Measurements from ENCODE around the gene TIMMDC1.
"Not testable (repeated sequence)": the region's sequence is repeated elsewhere in the genome, so short reads cannot be mapped to it uniquely, and the experiment has no call there.

TIMMDC1 gene

DNA sequence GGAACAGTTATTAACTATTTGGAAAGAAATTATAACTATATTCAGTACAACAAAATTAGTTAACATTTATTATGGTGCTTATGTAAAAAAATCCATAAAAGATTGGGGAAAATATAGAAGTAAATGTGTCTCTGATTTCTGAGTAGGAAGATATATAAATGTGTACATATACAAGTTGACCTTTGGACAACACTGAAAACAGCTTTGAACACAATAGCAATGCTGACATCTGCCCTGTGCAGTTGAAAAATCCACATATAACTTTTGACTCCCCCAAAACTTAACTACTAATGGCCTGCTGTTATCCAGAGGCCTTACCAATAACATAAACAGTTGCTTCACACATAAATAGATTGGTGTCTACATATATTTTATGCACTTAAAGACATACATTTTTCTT lies 12.3 kb downstream of the TIMMDC1 start:
- DNase-seq (ENCODE audit: low read depth), result no peak

DNA sequence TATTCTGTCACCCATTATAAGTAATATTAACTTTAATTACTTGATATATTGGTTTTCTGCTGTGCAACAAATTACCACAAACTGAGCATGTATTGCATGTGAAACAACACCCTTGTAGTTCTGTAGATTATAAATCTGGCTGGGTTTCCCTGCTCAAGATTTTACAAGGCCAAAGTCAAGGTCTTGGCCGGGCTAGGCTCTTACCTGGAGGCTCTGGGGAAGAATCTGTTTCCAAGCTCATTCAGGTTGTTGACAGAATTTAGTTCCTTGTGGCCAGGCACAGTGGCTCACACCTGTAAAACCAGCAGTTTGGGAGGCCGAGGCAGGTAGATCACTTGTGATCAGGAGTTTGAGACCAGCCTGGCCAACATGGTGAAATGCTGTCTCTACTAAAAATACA lies 16.3 kb downstream of the TIMMDC1 start:
- no peak for DNase-seq (ENCODE audit: low read depth)

DNA sequence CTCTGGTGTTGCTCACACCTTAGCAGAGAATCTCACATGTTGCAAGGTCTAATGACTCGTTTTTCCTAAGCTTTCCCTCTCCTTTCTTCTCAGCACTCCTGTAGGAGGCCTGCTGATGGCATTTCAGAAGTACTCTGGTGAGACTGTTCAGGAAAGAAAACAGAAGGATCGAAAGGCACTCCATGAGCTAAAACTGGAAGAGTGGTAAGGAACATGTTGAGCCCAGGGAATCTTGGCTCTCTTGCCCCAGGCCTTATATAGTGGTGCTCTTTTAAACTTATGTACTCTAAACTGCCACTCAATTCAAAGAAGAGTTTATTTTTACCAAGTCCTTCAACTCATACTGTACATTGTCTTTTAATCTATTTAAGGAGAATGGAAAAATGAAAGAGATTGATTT lies 18.8 kb downstream of the TIMMDC1 start:
- DNase-seq (ENCODE audit: low read depth), result no peak

DNA sequence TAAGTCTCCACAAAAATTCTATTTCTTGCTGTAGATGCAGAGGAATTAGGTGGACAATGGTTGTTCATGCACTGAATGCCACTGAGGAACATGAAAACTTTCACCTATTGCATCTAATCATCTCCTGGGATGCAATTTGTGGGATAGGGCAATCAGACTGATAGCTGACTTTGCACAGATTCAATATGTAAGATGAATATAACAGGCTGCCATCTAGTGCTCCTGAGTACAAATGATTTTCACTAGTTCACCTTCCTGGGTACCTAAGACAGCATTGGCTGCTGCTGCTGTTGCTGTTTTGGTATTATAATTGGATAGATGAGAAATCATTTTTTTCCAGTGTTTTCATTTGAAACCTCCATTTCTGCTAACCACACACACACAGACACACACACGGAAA lies 19.7 kb downstream of the TIMMDC1 start:
- no peak for DNase-seq (ENCODE audit: low read depth)

DNA sequence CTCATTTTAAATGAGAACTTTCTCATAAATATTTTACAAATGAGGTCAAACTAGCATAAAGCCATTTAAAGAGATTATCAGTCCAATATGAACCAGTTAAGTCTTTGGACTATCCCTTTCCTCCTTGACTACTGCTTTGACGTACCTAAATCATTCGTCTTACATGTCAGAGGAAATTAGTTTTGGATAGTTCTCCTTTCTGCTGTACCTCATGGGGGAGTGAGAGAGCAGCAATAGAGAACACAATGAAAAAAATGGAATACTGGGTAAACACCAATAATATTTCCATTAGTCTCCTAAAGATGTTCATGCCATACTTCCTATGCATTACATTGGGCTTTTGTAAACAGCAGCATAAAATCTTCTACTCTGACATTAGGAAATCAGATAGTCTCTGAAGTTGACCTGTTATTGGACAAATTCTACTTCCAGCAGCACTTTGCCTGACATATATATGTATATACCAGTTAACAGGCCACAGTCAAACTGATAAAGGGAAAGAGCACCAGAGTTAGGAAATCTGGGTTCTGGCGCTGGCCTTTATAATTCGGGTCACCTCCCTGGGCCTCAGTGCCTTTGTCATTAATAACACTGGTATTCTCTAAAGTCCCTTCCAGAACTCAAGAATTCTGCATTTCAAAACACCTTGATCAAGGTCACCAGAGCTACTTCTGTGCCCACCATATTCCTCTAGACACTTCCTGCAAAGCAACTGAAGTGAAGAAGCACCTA lies 26.8 kb downstream of the TIMMDC1 start:
- no peak for DNase-seq (ENCODE audit: low read depth)

DNA sequence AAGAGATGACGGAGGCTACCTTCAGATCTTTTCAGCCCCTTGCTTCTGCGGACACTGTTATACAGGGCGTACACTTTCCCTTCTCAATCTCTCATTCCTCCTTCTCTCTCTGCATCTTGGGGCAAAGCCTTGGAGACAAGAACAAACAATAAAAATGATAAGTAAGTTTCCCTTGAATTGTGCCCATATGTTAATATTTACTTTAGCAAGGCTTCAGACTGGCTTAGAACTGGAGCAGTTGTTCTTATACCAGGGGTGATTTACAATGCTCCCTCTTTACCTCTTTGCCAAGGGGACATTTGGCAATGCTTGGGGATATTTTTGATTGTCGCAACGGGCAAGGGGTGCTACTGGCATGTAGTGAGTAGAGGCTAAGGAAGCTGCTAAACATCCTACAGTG lies 29.4 kb downstream of the TIMMDC1 start:
- DNase-seq (ENCODE audit: low read depth), result no peak

DNA sequence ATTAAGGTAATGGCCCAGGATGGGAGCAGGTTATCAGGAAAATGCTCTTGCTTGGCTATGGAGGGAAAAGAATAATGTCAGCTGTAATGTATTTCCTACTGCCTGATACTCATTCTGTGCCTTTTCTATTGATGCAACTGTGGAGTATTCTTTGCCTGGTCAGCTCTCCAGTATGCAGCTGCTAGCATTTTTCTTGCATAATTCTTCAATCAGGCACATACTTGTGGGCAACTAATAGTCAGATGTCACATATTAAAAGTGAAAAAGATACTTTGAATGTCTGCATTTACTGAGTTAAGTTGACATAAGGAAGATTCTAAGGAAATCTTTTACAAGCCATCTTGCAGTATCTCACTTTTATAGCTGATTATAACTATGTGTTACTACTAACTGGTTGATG lies 31.5 kb downstream of the TIMMDC1 start:
- DNase-seq (ENCODE audit: low read depth), result no peak

DNA sequence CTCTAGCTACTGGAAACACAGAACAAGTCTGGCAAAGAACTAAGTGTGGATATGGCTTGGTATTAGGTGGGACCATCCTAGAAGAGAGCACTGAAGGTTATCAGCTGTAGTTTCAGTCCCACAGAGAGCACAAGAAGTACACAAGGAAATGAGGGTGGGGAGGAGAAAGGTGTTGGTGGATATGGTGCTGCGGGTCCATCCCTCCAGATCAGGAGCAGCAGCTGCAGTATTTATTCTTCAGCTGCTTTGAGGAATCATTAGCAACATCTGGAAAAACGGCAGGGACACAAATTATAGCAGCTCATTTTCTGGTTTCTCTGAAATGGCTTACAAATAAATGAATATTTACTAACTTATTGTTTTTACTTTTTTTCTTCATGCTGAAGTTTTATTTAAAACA lies 32.1 kb downstream of the TIMMDC1 start:
- DNase-seq (ENCODE audit: low read depth), result no peak

DNA sequence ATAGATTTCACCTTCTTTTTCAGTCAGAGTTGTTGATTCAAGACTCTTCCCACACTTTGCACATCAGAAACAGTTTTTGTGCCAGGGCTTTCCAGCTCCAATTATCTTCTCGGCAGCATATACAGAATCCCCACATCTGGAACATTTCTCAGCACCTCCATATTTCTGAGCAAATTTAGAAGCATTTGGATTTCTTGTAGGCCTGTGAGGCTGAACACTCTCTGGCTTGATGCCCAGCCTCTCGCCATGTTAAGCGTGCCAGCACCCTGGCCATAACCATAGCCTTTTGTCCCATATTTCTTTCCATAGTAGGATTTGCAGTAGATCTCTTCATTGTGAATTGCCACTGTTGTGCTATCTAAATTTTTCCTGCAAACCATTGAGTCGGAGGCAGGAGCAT lies 32.8 kb downstream of the TIMMDC1 start:
- no peak for DNase-seq (ENCODE audit: low read depth)

DNA sequence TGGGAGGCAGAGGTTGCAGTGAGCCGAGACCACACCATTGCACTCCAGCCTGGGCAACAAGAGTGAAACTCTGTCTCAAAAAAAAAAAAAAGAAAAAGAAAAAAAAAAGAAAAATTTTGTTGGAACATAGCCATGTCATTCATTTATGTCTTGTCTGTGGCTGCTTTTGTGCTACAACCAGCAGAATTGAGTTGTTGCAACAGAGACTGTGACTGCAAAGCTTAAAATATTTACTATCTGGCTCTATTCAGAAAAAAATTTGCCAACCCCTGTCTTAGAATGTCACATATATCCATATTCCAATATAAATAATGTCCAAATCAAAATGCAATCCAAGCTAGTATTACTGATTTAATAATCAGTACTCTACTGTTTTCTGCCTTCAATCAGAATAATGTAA lies 35.9 kb downstream of the TIMMDC1 start:
- DNase-seq (ENCODE audit: low read depth), result no peak

DNA sequence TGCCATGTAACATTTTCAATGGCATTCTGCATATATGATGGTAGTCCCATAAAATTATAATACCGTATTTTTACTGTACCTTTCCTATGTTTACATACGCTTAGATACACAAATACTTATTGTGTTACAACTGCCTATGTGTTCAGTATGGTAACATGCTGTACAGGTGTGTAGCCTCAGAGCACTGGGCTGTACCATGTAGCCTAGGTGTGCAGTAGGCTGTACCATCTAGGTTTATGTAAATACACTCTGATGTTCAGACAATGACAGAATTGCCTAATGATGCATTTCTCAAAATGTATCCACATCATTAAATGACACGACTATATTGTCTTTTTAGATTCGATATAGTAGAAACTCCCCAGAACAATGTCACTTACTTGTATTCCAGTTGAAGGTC lies 38.4 kb downstream of the TIMMDC1 start:
- DNase-seq (ENCODE audit: low read depth), result no peak

DNA sequence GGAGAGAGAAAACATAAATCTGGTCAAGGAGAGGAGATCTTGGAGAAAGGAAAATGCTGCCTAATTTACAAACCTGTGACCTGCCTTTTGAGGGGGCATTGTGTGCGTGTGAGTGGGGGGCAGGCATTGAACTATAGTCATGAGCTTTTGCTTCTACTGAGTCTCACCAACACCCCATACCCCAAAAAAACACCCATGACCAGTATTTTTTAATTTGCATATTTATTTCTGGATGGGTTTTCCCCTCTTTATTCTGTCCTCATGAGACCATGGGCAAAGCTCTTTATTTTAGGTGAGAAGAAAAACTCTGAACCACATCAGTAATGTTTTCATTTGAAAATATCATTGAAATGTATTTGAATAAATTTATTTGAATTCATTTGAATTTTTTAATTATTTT lies 40.4 kb downstream of the TIMMDC1 start:
- no peak for DNase-seq (ENCODE audit: low read depth)

DNA sequence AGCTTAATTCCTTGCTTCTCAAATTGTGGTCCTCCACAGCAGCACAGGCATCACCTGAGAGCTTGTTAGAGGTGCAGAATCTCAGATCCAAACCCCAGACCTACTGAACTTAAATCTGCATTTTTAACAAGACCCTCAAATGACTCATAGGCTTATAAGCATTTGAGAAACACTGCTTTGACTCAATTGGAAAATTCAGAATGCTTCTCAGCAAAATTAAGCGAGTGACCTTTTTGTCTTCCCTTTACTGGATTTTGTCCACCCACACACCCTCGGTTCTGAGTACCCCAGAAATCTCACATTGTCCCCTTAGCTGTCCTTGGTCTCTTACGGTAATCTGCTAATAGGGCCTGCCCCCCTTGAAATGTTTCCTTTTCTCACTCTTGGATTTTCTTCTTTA lies 43.2 kb downstream of the TIMMDC1 start:
- DNase-seq (ENCODE audit: low read depth), result no peak

DNA sequence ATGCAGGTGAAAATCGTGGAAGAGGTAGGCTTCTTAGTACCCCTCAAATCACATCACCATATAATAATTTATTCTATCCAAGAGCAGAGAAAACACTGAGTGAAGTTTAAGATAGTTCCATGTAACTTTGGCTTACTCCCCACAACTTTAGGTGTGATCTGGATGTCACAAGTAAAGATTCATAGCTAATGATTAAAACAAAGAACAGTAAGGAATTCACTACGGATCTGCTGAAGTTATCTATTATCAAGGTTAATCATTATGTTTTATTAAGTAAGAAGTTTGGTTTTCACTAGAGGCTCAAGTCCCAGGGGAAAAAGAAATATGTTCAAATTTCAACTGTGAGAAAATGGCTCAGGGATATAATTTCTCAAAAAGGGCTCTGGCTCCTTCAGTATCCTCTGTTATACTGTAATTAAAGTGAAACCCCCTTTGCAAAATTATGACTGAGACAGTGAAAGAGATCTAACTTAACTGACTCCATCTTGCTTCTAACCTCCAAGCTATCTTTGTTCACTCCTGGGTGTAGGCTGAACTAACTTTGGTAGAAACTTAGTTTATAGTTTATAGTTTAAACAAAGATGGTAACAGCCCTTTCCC lies 43.9 kb downstream of the TIMMDC1 start:
- no peak for DNase-seq (ENCODE audit: low read depth)

DNA sequence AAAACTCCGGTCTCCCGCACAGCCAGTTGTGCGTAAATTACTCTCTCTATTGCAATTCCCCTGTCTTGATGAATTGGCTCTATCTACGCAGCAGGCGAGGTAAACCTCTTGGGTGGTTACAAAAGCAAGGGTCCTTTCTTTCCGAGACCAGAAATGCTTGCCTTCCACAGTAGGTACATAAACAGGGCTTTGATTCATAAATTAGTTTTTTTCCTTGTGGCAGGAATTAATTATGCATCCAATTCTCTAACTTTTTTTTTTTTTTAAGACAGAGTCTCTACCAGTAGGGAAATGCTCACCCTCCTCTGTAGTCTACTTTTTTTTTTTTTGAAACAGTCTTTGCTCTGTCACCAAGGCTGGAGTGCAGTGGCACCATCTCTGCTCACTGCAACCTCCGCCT lies 44.8 kb downstream of the TIMMDC1 start:
- DNase-seq (ENCODE audit: low read depth), result no peak

DNA sequence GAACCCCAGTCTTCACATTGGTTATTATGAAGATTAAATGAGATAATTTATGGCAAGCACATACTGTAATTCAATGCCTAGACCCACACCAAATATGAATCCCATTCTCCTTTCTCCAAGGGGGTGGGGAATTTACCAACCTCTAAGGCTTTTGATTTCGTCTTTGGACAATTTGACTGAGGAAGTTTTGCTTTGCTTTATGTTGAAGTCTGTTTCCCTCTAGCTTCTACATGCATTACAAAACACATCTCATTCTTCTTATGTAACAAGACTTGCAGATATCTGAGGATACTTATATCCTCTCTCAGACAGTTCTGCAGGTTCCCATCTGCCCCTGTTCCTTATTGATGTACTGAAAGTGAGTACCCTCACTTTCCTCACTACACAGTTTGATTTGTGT lies 48.9 kb downstream of the TIMMDC1 start:
- DNase-seq (ENCODE audit: low read depth), result no peak

DNA sequence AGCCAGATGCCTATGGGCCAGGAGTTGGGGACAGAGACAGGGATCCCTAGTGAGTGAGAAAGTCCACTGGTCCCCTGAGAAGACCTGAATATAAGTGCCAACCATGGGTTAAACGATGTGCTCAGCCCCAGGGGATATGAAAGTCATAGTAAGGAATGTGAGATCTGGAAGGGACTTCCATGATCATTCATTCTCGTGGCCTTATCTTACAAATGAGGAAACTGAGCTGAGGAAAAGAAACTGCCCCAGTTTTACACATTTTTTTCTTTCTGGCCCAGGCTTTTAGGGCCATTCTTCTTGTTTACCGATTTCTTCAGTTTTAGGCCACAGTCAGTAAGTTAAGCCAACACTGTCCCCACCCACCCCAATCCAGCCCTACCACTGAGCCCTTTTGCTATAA lies 50.0 kb downstream of the TIMMDC1 start:
- no peak for DNase-seq (ENCODE audit: low read depth)

DNA sequence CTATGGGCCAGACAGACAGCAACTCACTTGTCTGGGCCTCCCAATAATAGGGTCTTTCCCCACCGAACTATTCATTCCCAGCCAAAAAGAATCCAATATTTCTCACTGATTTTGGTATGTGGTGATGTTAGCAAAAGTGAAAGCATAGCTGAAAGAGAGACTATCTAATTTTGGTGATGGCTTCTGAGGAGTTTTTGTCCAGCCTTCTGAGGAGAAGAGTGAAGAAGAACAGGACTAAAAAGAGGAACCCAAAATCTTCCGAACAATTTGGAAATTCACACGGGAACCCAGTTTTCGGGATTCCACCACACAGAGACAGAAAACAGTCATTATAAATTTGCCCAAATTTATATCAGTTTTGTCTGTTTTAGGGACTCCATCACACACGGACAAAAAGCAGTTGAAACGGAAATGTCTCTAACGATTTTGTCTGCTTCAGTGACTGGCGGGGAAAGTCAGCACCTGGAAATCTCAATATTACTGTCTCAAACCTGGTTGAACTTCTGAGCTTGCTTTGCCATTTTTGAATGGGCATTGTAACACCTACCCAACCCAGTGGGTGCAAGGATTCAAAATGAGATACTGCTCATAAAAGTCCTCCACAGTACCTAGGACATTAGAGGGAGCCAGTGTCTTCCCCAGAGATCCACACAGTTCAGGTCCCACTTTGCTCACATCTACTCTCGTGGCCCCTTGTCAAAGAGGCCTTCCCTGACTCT lies 52.0 kb downstream of the TIMMDC1 start:
- DNase-seq (ENCODE audit: low read depth), result no peak

DNA sequence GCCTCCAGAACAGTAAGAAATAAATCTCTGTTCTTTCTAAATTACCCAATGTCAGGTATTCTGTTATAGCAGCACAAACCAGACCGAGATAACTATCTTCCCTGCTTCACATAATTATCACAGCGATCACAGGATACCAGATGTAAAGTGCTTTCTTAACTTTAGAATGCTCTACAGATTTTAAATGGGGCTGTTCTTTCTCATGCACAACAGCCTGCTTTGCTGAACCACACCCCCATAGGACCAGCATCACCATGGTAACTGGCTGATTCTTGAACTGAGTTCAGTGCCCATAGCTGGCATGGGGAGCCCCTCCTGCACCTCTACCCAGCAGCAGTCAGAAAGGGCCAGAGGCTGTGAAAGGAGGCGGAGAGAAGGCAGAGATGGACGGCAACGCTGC lies 53.3 kb downstream of the TIMMDC1 start:
- DNase-seq (ENCODE audit: low read depth), result no peak

DNA sequence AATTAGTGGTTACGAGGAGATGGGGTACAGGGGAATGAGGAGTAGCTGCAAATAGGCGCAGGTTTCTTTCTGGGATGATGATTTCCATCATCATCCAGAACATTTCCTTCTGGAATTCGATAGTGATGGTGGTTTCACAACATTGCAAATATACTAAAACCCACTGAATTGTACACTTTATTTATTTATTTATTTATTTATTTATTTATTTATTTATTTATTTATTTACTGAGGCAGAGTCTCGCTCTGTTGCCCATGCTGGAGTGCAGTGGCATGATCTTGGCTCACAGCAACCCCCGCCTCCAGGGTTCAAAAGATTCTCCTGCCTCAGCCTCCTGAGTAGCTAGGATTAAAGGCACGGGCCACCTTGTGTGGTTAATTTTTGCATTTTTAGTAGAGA lies 54.6 kb downstream of the TIMMDC1 start:
- not testable (repeated sequence) for DNase-seq (ENCODE audit: low read depth)

DNA sequence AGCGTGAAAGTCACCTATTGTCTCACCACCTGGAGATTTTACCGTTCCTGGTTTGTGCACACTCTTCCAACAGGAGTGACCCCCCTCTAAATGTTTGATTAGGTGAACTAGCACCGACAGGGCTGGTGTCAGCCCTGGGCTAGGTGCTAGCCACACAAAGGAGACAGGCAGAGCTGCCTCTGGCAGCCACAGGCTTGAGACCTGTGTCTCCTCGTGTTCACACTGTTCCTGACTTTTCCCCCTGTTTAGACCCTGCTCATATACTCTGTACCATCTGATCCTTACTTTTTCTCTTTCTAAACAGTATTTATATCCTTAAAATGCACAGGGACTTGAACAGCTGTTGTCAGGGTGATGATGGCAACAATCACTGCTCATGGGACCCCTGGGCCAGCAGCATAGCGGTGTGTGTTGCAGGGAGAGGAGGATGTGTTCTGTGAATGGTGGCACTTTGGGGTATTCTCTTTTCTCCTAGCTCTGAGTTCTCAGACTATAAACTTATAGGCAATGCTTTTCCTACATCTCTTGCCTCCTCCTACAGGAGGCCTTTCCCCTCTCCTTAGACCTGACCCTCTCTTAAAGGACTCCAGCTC lies 55.6 kb downstream of the TIMMDC1 start:
- no peak for DNase-seq (ENCODE audit: low read depth)

DNA sequence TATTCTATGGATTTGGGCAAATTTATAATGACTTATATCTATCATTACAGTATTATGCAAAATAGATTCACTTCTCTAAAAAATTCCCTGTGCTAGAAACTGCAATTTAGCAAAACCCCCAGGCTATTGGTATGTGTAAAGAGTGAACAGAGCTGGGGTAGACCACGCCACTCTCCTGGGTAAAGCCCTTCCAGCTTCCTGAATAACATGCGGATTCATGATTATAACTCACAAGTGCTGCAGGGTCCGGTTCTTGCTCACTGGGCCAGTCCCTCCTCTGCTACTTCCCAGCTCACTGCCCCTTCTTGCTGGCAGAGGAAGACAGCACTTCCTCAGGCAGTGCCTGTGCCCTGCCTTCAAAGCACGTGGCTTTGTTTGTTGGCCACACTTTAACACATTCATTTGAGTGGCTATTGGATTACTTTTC lies 57.0 kb downstream of the TIMMDC1 start:
- DNase-seq (ENCODE audit: low read depth), result no peak

DNA sequence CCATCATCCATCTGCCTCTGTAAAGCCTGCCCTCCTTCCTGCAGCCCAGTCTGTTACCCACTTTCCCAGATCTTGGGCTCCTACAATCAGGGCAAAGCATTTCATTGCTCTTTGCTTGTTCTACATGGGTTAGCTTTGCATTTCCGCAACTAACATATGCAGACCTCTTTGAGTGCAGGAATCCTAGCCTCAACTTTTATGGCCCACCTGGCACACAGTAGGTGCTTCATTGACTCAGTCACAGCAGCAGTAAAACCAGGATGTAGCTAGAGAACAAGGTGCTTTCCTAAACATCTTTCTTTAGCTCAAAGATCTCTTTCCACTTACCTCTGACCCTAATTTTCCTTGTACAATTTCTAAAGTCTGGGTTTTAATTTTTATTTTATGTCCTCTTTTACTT lies 57.6 kb downstream of the TIMMDC1 start:
- no peak for DNase-seq (ENCODE audit: low read depth)
